Neural progenitor cell (in vitro differentiated cells): ENCODE data around the gene FOXE1.

Experiments
- EZH2phosphoT487 ChIP-seq: fragments of 200-600 bp; sonication (generic); IDR thresholded peaks from 2 replicates; pipeline ENCODE4 v1.6.1; 2017; ENCODE audit warnings: antibody characterized with exemption
- TF ChIP-seq, protein P1 (sequence below): fragments of 200-600 bp; sonication (generic); IDR thresholded peaks from 2 replicates; pipeline ENCODE4 v1.5.1; 2017; ENCODE audit warnings: antibody characterized with exemption, mild to moderate bottlenecking

GRCh38 chr9:97856857-97857605 lies 4.0 kb downstream of the FOXE1 start:
- TF ChIP-seq, protein P1, sequence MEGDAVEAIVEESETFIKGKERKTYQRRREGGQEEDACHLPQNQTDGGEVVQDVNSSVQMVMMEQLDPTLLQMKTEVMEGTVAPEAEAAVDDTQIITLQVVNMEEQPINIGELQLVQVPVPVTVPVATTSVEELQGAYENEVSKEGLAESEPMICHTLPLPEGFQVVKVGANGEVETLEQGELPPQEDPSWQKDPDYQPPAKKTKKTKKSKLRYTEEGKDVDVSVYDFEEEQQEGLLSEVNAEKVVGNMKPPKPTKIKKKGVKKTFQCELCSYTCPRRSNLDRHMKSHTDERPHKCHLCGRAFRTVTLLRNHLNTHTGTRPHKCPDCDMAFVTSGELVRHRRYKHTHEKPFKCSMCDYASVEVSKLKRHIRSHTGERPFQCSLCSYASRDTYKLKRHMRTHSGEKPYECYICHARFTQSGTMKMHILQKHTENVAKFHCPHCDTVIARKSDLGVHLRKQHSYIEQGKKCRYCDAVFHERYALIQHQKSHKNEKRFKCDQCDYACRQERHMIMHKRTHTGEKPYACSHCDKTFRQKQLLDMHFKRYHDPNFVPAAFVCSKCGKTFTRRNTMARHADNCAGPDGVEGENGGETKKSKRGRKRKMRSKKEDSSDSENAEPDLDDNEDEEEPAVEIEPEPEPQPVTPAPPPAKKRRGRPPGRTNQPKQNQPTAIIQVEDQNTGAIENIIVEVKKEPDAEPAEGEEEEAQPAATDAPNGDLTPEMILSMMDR: no peak
- no peak for TF ChIP-seq EZH2phosphoT487
